Stomach (tissue), 9 donors: ENCODE results near the gene PM20D2. TPM values are rescaled to one million over a fixed set of nuclear protein-coding genes. Genes with fewer than 3 reads are reported as not detected.
A peak's percentile ranks its signal among the peaks of the same experiment; 100 is the strongest.

Source experiments
- DNase-seq, 2 donors: peaks; one replicate each; pipeline versions ENCODE4 v3.0.0 to v3.0.0-alpha.2; 2013 to 2019
- H3K27ac ChIP-seq, 5 donors: fragments of 200-600 bp in 4 of 5; sonication (generic) in 4 of 5; one replicate each; pipeline ENCODE4 v1.5.1; 2013 to 2019; ENCODE audit warnings: mild to moderate bottlenecking in 1 of 5, moderate library complexity in 1 of 5
- H3K27me3 ChIP-seq, 3 donors: fragments of 200-600 bp; sonication (generic); one replicate each; pipeline ENCODE4 v1.5.1; 2017 to 2019; ENCODE audit warnings: mixed run types in 1 of 3
- H3K36me3 ChIP-seq, 4 donors: fragments of 200-600 bp; sonication (generic); 1 replicate in 3 of 4; 2 replicates in 1 of 4; pipeline ENCODE4 v1.5.1; 2016 to 2019
- H3K4me1 ChIP-seq, 4 donors: fragments of 200-600 bp; sonication (generic); one replicate each; pipeline ENCODE4 v1.5.1; 2016 to 2019
- H3K4me3 ChIP-seq, 4 donors: fragments of 200-600 bp; sonication (generic) in 3 of 4; one replicate each; pipeline ENCODE4 v1.5.1; 2016 to 2019; ENCODE audit warnings: mild to moderate bottlenecking in 1 of 4
- H3K9me3 ChIP-seq, 4 donors: fragments of 200-600 bp; sonication (generic); one replicate each; pipeline ENCODE4 v1.5.1; 2016 to 2019
- CTCF ChIP-seq, 7 experiments: fragments of 450-650 bp in 4 of 7; fragments of 200-600 bp in 3 of 7; sonication (generic) in 3 of 7; IDR thresholded peaks; one replicate each; pipeline ENCODE4 v1.5.1; 2016 to 2019; ENCODE audit warnings: antibody characterized with exemption in 7 of 7, control low read depth in 2 of 7, mild to moderate bottlenecking in 1 of 7
- EP300 ChIP-seq: sonication (generic); formaldehyde crosslinking; IDR thresholded peaks from one replicate; pipeline ENCODE4 v1.6.1; 2017; ENCODE audit warnings: antibody characterized with exemption
- POLR2A ChIP-seq, 4 donors: fragments of 450-650 bp; IDR thresholded peaks; one replicate each; pipeline ENCODE4 v1.6.1; 2016; ENCODE audit warnings: antibody characterized with exemption in 4 of 4, control low read depth in 2 of 4, mild to moderate bottlenecking in 1 of 4, moderate library complexity in 1 of 4
- POLR2AphosphoS5 ChIP-seq, 3 donors: sonication (generic); formaldehyde crosslinking; IDR thresholded peaks; one replicate each; pipeline ENCODE4 v1.6.1; 2016; ENCODE audit warnings: antibody characterized with exemption in 3 of 3
- WGBS, 5 donors: extraction: QIAGEN DNeasy Blood & Tissue Kit in 3 of 5; methylation state at CpG; one replicate each; pipeline versions ENCODE4 v1.1.5 to v1.1.7; 2013 to 2018; 5-methylcytosine and 5-hydroxymethylcytosine counted together
- intact Hi-C: fragments of 100-400 bp; cut with DNase I; formaldehyde crosslinking; loops from one replicate; pipeline ENCODE4 v1.15.1; 2023; ENCODE audit warnings: low total_unique reads
- polyA plus RNA-seq, 3 donors: library from polyadenylated mRNA; stranded (reverse); fragments of 200-250 nt; gene quantifications; one replicate each; pipeline ENCODE4 v1.2.3, GENCODE V29; 2013
- total RNA-seq, 5 donors: library from RNA; depleted of rRNA; stranded (reverse); fragments of >200 nt; gene quantifications; one replicate each; pipeline versions ENCODE4 v1.1.0 to v1.2.3, GENCODE V29; 2014 to 2016
- donor health status: healthy with polysubstance abuse.
- donor health status: Bipolar disorder and iron deficiency.
- donor health status: healthy.

The PM20D2 gene
- total and polyA plus RNA-seq, 8 donors = 1.2 to 22.4 (median 5.6) TPM

DNA sequence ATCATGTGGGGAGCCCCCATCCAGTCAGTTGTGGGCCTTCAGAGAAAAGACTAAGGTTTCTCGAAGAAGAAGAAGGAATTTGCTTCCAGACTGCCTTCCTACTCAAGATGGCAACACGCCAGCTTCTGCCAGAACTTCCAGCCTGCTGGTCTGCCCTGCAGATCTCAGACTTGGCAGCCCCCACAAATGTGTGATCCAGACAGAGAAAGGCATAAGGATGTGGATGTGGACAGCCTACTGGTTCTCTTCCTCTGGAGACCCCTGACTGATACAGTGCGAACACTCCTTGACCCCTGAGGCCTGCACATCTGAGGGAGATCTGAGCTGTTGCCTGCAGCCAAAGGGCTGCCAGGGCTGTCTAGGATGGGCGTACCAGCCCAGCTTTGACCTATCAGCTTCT, 62.7 kb downstream of the PM20D2 start:
- Histone ChIP-seq H3K27ac (no peak overlapping the region), H3K4me3 (no peak overlapping the region), H3K27me3 (no peaks in the 10 kb centered on the region), H3K36me3 (no peaks in the 10 kb centered on the region), H3K9me3 (no peaks in the 10 kb centered on the region), H3K4me1 (no peaks in the 10 kb centered on the region)
- TF ChIP-seq POLR2A (IDR thresholded peaks at IDR 0.05) (no peak), POLR2AphosphoS5 (IDR thresholded peaks at IDR 0.05) (no peak), CTCF (IDR thresholded peaks at IDR 0.05) (no peak), EP300 (no peak)
- DNase-seq = peak in 1 of 2 donors; percentile 49
- intact Hi-C loops = no loop called here
- WGBS, 5 donors = 65 to 87% (median 78%) methylated on average over 4 of the region's 4 CpGs

GRCh38 chr6:89209457-89209856, 63.6 kb downstream of the PM20D2 start:
- intact Hi-C loops = no loop called here
- 87 to 94% (median 93%) methylated on average over 6 of the region's 6 CpGs for WGBS, 5 donors
- H3K27me3 ChIP-seq = no peaks in the 10 kb centered on the region
- H3K36me3 ChIP-seq = no peaks in the 10 kb centered on the region
- no peak for DNase-seq
- no peak overlapping the region for H3K4me3 ChIP-seq
- no peak for TF ChIP-seq POLR2A (IDR thresholded peaks at IDR 0.05)
- no peak for TF ChIP-seq POLR2AphosphoS5 (IDR thresholded peaks at IDR 0.05)
- no peak for TF ChIP-seq EP300
- no peak for TF ChIP-seq CTCF (IDR thresholded peaks at IDR 0.05)
- H3K9me3 ChIP-seq = no peaks in the 10 kb centered on the region
- no peaks in the 10 kb centered on the region for H3K4me1 ChIP-seq
- H3K27ac ChIP-seq = no peak overlapping the region

DNA sequence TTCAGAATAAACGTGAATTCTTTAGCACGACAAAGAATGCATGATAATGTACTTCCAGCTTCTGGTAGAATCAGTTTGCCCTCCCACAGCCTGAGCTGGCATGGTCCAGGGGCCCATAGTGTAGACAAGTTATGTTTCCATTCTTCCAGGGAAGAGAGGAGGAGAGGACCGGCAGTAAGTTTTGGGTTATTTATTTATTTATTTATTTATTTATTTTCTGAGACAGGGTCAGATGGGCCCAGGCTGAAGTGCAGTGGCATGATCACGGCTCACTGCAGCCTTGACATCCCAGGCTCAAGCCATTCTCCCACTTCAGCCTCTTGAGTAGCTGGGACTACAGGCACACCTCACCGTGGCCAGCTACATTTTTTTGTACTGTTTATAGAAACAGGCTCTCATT, 66.6 kb downstream of the PM20D2 start:
- H3K4me3 ChIP-seq = no peak overlapping the region
- WGBS, 5 donors = 48 to 66% (median 54%) methylated on average over 5 of the region's 5 CpGs
- H3K9me3 ChIP-seq = no peaks in the 10 kb centered on the region
- H3K27ac ChIP-seq = no peak overlapping the region
- H3K4me1 ChIP-seq = no peaks in the 10 kb centered on the region
- DNase-seq = no peak
- no peaks in the 10 kb centered on the region for H3K36me3 ChIP-seq
- no peaks in the 10 kb centered on the region for H3K27me3 ChIP-seq
- TF ChIP-seq POLR2AphosphoS5 (IDR thresholded peaks at IDR 0.05) (no peak), EP300 (no peak), CTCF (IDR thresholded peaks at IDR 0.05) (no peak), POLR2A (IDR thresholded peaks at IDR 0.05) (no peak)
- intact Hi-C loops = no loop called here

DNA sequence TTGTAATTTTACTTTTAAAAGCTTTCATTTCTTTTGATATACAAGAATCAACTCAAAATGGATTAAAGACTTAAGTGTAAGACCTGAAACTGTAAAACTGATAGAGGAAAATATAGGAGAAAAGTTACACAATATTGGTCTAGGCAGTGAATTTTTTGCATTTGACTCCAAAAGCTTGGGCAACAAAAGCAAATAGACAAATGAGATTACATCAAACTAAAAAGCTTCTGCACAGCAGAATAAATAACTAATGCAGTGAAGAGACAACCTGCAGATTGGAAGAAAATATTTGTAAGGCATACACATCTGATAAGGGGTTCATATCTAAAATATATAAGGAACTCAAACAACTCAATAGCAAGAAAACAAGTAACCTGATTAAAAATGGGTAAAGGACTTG, 68.3 kb downstream of the PM20D2 start:
- Histone ChIP-seq H3K4me1 (no peaks in the 10 kb centered on the region), H3K4me3 (no peak overlapping the region), H3K27ac (no peak overlapping the region), H3K9me3 (no peaks in the 10 kb centered on the region), H3K27me3 (no peaks in the 10 kb centered on the region), H3K36me3 (no peaks in the 10 kb centered on the region)
- intact Hi-C loops = no loop called here
- TF ChIP-seq POLR2A (IDR thresholded peaks at IDR 0.05) = no peak
- TF ChIP-seq CTCF (IDR thresholded peaks at IDR 0.05) = no peak
- TF ChIP-seq EP300 = no peak
- TF ChIP-seq POLR2AphosphoS5 (IDR thresholded peaks at IDR 0.05) = no peak
- DNase-seq = no peak

Other genes starting within 250 kb of the PM20D2 start
- gene RNGTT, start 182.4 kb upstream of the PM20D2 start, total RNA-seq = 10 to 100 TPM in 3 of 5 donors, 1 to 10 TPM in 2; 1.8 to 31.6 (median 12.1) TPM
- 1 to 10 TPM; 2.7 to 3.7 (median 3.4) TPM for gene RNGTT, start 182.4 kb upstream of the PM20D2 start, polyA plus RNA-seq
- 100 to 1,000 TPM; 125 to 265 (median 158) TPM for gene PNRC1, start 65.3 kb upstream of the PM20D2 start, total RNA-seq
- gene PNRC1, start 65.3 kb upstream of the PM20D2 start, polyA plus RNA-seq = 10 to 100 TPM; 38.5 to 76.7 (median 49.2) TPM
- gene SRSF12, start 28.0 kb upstream of the PM20D2 start, total RNA-seq = 1 to 10 TPM in 1 of 5 donors, not detected in 4; 6.8 TPM
- gene SRSF12, start 28.0 kb upstream of the PM20D2 start, polyA plus RNA-seq = under 1 TPM in 2 of 3 donors, not detected in 1; 0.38 to 0.44 TPM
- under 1 TPM in 1 of 5 donors, not detected in 4; 0.45 TPM for gene GABRR1, start 71.3 kb downstream of the PM20D2 start, total RNA-seq
- under 1 TPM in 1 of 3 donors, not detected in 2; 0.15 TPM for gene GABRR1, start 71.3 kb downstream of the PM20D2 start, polyA plus RNA-seq
- gene GABRR2, start 169.2 kb downstream of the PM20D2 start, total RNA-seq = 1 to 10 TPM in 1 of 5 donors, under 1 TPM in 1, not detected in 3; 0.73 to 7.6 TPM
- under 1 TPM in 1 of 3 donors, not detected in 2; 0.15 TPM for gene GABRR2, start 169.2 kb downstream of the PM20D2 start, polyA plus RNA-seq
- gene UBE2J1, start 206.7 kb downstream of the PM20D2 start, total RNA-seq = 10 to 100 TPM in 4 of 5 donors, 1 to 10 TPM in 1; 5.2 to 58.6 (median 12.5) TPM
- 10 to 100 TPM; 17.7 to 48.7 (median 30.3) TPM for gene UBE2J1, start 206.7 kb downstream of the PM20D2 start, polyA plus RNA-seq